Heart left ventricle (tissue), 13 donors: ENCODE data around the gene PARP1.

Experiments used
- CTCF ChIP-seq, 12 donors: fragments of 200-600 bp; sonication (generic) in 4 of 12; IDR thresholded peaks; one replicate each; pipeline versions ENCODE4 v1.5.0 to v1.8.0; 2018 to 2022; ENCODE audit warnings: antibody characterized with exemption in 12 of 12, mild to moderate bottlenecking in 5 of 12
- POLR2A ChIP-seq, 2 donors: fragments of 450-650 bp; IDR thresholded peaks; one replicate each; pipeline ENCODE4 v1.6.1; 2017; ENCODE audit warnings: antibody characterized with exemption in 2 of 2, mild to moderate bottlenecking in 2 of 2, moderate library complexity in 2 of 2
- donor health status: ischemic (EF 13 %, LVEDD 7.1; RV severe dilation, severe dysfunction).
- donor health status: DM: no; HTN: yes; CAD: no.
- donor health status: DM: no; HTN: no; CAD: no.
- donor health status: ischemic (EF 25% LVEDD 6.9; RV normal size, moderate dysfunction).
- donor health status: ischemic (EF 25% LVEDD 5.7; RV mildly dilated, moderate dysfunction).
- donor health status: ischemic (EF 35%, LVEDD 5.7; RV mildly dilated, moderate dysfunction).
- donor health status: nonischemic (EF 11% LVEDD 7.7; RV severe dilation, severe dysfunction).
- donor health status: DM: yes; HTN: yes; CAD: no.
- donor health status: PGD.
- donor health status: ischemic (EF 29% LVEDD 5.4; RV normal size, mild dysfunction).
- donor health status: nonischemic (EF 23%, LVEDD 6.1; RV moderate dilation, normal function).

GRCh38 chr1:226405411-226405988 lies 2.4 kb downstream of the PARP1 start:
- TF ChIP-seq CTCF (IDR thresholded peaks at IDR 0.05) (no peak), POLR2A (IDR thresholded peaks at IDR 0.05) (no peak)
